PC-9 (cell line): ENCODE measurements around the gene VOPP1. TPM values are rescaled to one million over a fixed set of nuclear protein-coding genes. Genes with fewer than 3 reads are reported as not detected.

ENCODE experiments used
- BruUV-seq: library from RNA; stranded (reverse); fragments of 400-500 nt; replicated peaks from 2 replicates; lab custom pipeline; 2021; lab: Mats Ljungman, UMichigan
- CTCF ChIA-PET: fragments of 300-600 bp; sonication (Branson Sonifier 250); formaldehyde crosslinking; loops from one replicate; lab custom pipeline; 2022; ENCODE audit warnings: antibody characterized with exemption; lab: Charles Lee
- POLR2A ChIA-PET: fragments of 300-600 bp; sonication (Branson Sonifier 250); formaldehyde crosslinking; loops from one replicate; lab custom pipeline; 2022; ENCODE audit warnings: antibody characterized with exemption; ENCODE audit not compliant: unreplicated experiment; lab: Charles Lee
- DNase-seq, 2 experiments: peaks; one replicate each; pipeline versions ENCODE4 v3.0.0 to v3.0.0-alpha.2; 2015 to 2022; ENCODE audit warnings: mixed read lengths in 1 of 2
- H2AFZ ChIP-seq: fragments of 200-600 bp; sonication (generic); 2 replicates; pipeline ENCODE4 v1.8.1; 2017; ENCODE audit warnings: antibody characterized with exemption
- H3F3A ChIP-seq: fragments of 200-600 bp; sonication (generic); 2 replicates; pipeline ENCODE4 v1.8.1; 2017; ENCODE audit warnings: antibody characterized with exemption, mild to moderate bottlenecking, low read depth; ENCODE audit not compliant: insufficient read depth
- H3K27ac ChIP-seq: fragments of 200-600 bp; sonication (generic); 2 replicates; pipeline ENCODE4 v1.6.1; 2016; ENCODE audit warnings: mixed run types
- H3K27me3 ChIP-seq: fragments of 200-600 bp; sonication (generic); 2 replicates; pipeline ENCODE4 v1.6.1; 2016; ENCODE audit warnings: low read depth, mixed run types; ENCODE audit not compliant: insufficient read depth
- H3K36me3 ChIP-seq: fragments of 200-600 bp; sonication (generic); 2 replicates; pipeline ENCODE4 v1.6.1; 2016; ENCODE audit warnings: low read depth, mixed run types
- H3K4me1 ChIP-seq: fragments of 200-600 bp; sonication (generic); replicated peaks from 2 replicates; pipeline ENCODE4 v1.6.1; 2016; ENCODE audit warnings: mixed run types; ENCODE audit not compliant: insufficient read depth
- H3K4me2 ChIP-seq: fragments of 200-600 bp; sonication (generic); 2 replicates; pipeline ENCODE4 v1.6.1; 2017; ENCODE audit warnings: mixed run types
- H3K4me3 ChIP-seq: fragments of 200-600 bp; sonication (generic); 2 replicates; pipeline ENCODE4 v1.6.1; 2016; ENCODE audit warnings: mixed run types
- H3K79me2 ChIP-seq: fragments of 200-600 bp; sonication (generic); 2 replicates; pipeline ENCODE4 v1.6.1; 2017; ENCODE audit warnings: low read depth, mixed run types
- H3K9me2 ChIP-seq: fragments of 200-600 bp; sonication (generic); 2 replicates; pipeline ENCODE4 v1.8.1; 2017; ENCODE audit warnings: mild to moderate bottlenecking; ENCODE audit not compliant: insufficient read depth
- H3K9me3 ChIP-seq: fragments of 200-600 bp; sonication (generic); 2 replicates; pipeline ENCODE4 v1.8.1; 2016; ENCODE audit warnings: low read depth; ENCODE audit not compliant: insufficient read depth
- H4K20me1 ChIP-seq: fragments of 200-600 bp; sonication (generic); 2 replicates; pipeline ENCODE4 v1.8.1; 2017; ENCODE audit not compliant: insufficient read depth
- EZH2 ChIP-seq: fragments of 200-600 bp; sonication (generic); IDR thresholded peaks from 2 replicates; pipeline ENCODE4 v1.8.0; 2017; ENCODE audit warnings: antibody characterized with exemption, low read depth
- intact Hi-C: fragments of 100-400 bp; cut with micrococcal nuclease; formaldehyde crosslinking; loops from one replicate; pipeline ENCODE4 v1.10.0; 2022; ENCODE audit not compliant: unreplicated experiment
- total RNA-seq: library from RNA; stranded (reverse); gene quantifications from 2 replicates; pipeline ENCODE4 v1.2.3, GENCODE V29; 2021
- TF ChIP-seq, protein P1 (sequence below): fragments of 200-600 bp; sonication (generic); conservative IDR thresholded peaks from 2 replicates; pipeline ENCODE4 v1.6.1; 2017; ENCODE audit warnings: mixed run types, antibody characterized with exemption, mild to moderate bottlenecking, moderate library complexity

Gene VOPP1
- total RNA-seq, 1 experiment from 2014 or later, result 207 TPM

GRCh38 chr7:55521917-55522902, 50.1 kb downstream of the VOPP1 start:
- Histone ChIP-seq H3K4me1 (no peaks in the 10 kb centered on the region), H3K4me2 (no peak overlapping the region), H4K20me1 (peaks cover 62% of the 10 kb centered on the region), H3K27ac (no peak overlapping the region), H3F3A (peaks cover 13% of the 10 kb centered on the region; the same call in 1 of the 2 replicates), H3K27me3 (no peaks in the 10 kb centered on the region), H3K9me2 (no peaks in the 10 kb centered on the region), H3K79me2 (peaks cover 60% of the 10 kb centered on the region), H3K4me3 (no peak overlapping the region), H2AFZ (no peak overlapping the region), H3K9me3 (no peaks in the 10 kb centered on the region), H3K36me3 (peaks cover 28% of the 10 kb centered on the region)
- no peak for DNase-seq
- ChIA-PET CTCF (no interaction called here), POLR2A (no interaction called here)
- TF ChIP-seq, protein P1, sequence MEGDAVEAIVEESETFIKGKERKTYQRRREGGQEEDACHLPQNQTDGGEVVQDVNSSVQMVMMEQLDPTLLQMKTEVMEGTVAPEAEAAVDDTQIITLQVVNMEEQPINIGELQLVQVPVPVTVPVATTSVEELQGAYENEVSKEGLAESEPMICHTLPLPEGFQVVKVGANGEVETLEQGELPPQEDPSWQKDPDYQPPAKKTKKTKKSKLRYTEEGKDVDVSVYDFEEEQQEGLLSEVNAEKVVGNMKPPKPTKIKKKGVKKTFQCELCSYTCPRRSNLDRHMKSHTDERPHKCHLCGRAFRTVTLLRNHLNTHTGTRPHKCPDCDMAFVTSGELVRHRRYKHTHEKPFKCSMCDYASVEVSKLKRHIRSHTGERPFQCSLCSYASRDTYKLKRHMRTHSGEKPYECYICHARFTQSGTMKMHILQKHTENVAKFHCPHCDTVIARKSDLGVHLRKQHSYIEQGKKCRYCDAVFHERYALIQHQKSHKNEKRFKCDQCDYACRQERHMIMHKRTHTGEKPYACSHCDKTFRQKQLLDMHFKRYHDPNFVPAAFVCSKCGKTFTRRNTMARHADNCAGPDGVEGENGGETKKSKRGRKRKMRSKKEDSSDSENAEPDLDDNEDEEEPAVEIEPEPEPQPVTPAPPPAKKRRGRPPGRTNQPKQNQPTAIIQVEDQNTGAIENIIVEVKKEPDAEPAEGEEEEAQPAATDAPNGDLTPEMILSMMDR, result no peak
- TF ChIP-seq EZH2, result no peak
- intact Hi-C loops, result no loop called here
- BruUV-seq, result no TSS peak

- Histone ChIP-seq H3K4me3 (no peak overlapping the region), H3K27me3 (no peaks in the 10 kb centered on the region), H3F3A (peaks cover 13% of the 10 kb centered on the region; the same call in 1 of the 2 replicates), H3K4me1 (no peaks in the 10 kb centered on the region), H3K27ac (no peak overlapping the region), H3K9me3 (no peaks in the 10 kb centered on the region), H4K20me1 (peaks cover 58% of the 10 kb centered on the region), H2AFZ (no peak overlapping the region), H3K79me2 (peaks cover 53% of the 10 kb centered on the region), H3K9me2 (no peaks in the 10 kb centered on the region), H3K4me2 (no peak overlapping the region), H3K36me3 (peaks cover 30% of the 10 kb centered on the region)
- CTCF ChIA-PET, result no interaction called here
- intact Hi-C loops, result no loop called here
- POLR2A ChIA-PET, result interaction anchor here (0.7 kb wide), 1 partner anchor 530 kb away, joined by 3 read pairs; the partner anchor contains the start of gene PSPH
- TF ChIP-seq EZH2, result no peak
- DNase-seq, result no peak
- BruUV-seq, result no TSS peak
Measured at GRCh38 chr7:55521512-55521911, 50.8 kb downstream of the VOPP1 start.

DNA sequence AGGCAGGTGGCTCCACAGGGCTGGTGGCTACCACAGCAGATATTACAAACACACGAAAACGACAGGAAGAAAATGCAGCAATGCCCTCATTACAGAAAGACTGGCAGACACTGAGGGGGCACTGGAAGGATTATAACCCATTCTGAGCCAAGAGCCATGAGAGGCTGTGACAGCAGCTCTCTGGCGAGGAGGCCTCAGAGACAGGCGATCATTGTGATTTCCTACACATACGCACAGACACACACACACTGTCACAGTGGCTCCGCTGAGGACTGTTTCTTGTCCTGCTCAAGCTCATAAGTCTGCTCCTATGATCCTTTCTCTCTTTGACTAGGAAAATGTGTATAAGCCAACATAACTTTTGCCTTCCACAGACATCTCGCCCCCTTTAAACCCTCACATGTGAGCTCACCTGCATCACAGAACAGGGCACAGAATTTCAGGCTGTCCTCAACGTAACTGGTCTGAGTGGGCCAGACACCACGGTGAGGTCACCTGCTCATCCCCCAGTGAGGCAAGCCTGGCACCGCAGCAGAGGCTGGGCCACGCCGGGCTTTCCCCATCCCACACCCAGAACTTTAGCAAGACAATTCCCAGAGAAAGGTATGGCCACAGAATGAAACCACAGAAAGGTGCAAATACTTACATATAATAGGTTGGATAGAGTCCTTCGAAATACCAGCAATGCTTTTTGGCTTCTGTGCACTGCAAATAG, 51.7 kb downstream of the VOPP1 start:
- no peak for DNase-seq
- Histone ChIP-seq H3K9me2 (no peaks in the 10 kb centered on the region), H3F3A (peaks cover 13% of the 10 kb centered on the region; the same call in 1 of the 2 replicates), H4K20me1 (peaks cover 55% of the 10 kb centered on the region), H3K4me2 (no peak overlapping the region), H3K27ac (no peak overlapping the region), H3K4me3 (no peak overlapping the region), H2AFZ (no peak overlapping the region), H3K36me3 (peaks cover 34% of the 10 kb centered on the region), H3K79me2 (peaks cover 44% of the 10 kb centered on the region), H3K9me3 (no peaks in the 10 kb centered on the region), H3K4me1 (no peaks in the 10 kb centered on the region), H3K27me3 (no peaks in the 10 kb centered on the region)
- intact Hi-C loops, result no loop called here
- BruUV-seq, result no TSS peak
- TF ChIP-seq, protein P1, result no peak
- TF ChIP-seq EZH2, result no peak
- ChIA-PET CTCF (no interaction called here), POLR2A (interaction anchor here (0.6 to 0.7 kb wide), 2 partner anchors 12 to 531 kb away, joined by 3 to 5 read pairs; partner anchors contain the start of gene PSPH)
